HG03460 (cell line): ENCODE data around the gene SYNPO.

Experiments
- ATAC-seq: cut with Tn5 transposase; IDR thresholded peaks from one replicate; pipeline ENCODE4 v1.9.1; 2021; ENCODE audit not compliant: unreplicated experiment

SYNPO gene

GRCh38 chr5:150689120-150689519 lies 48.7 kb downstream of the SYNPO start:
- no peak for ATAC-seq

GRCh38 chr5:150690760-150691159 lies 50.3 kb downstream of the SYNPO start:
- ATAC-seq, result no peak

- ATAC-seq, result no peak
Observed at GRCh38 chr5:150692276-150692675, 51.8 kb downstream of the SYNPO start.

GRCh38 chr5:150694612-150695011 lies 54.2 kb downstream of the SYNPO start:
- ATAC-seq, result no peak

GRCh38 chr5:150700246-150700593 lies 59.8 kb downstream of the SYNPO start:
- no peak for ATAC-seq

GRCh38 chr5:150700594-150701377 lies 60.3 kb downstream of the SYNPO start, which contains the start of gene RBM22:
Gene RBM22 (minus strand): TSS chr5:150701062. CDS start chr5:150700985, 77 bp downstream.
- ATAC-seq, result peak; percentile 98

GRCh38 chr5:150703762-150704161 lies 63.3 kb downstream of the SYNPO start:
- no peak for ATAC-seq

GRCh38 chr5:150706776-150707390 lies 66.4 kb downstream of the SYNPO start:
- ATAC-seq, result no peak
